ENCODE measurements around the gene FUCA1. TPM values are rescaled to one million over a fixed set of nuclear protein-coding genes. Genes with fewer than 3 reads are reported as not detected.
A peak's percentile ranks its signal among the peaks of the same experiment; 100 is the strongest.

Gene FUCA1
- total and polyA plus RNA-seq, 10 of the 15 experiments (the other 5 are each of a cell fraction or from before 2014, with no cell fraction given): 33.3 to 117 (median 52.6) TPM

- TF ChIP-seq, protein P1, sequence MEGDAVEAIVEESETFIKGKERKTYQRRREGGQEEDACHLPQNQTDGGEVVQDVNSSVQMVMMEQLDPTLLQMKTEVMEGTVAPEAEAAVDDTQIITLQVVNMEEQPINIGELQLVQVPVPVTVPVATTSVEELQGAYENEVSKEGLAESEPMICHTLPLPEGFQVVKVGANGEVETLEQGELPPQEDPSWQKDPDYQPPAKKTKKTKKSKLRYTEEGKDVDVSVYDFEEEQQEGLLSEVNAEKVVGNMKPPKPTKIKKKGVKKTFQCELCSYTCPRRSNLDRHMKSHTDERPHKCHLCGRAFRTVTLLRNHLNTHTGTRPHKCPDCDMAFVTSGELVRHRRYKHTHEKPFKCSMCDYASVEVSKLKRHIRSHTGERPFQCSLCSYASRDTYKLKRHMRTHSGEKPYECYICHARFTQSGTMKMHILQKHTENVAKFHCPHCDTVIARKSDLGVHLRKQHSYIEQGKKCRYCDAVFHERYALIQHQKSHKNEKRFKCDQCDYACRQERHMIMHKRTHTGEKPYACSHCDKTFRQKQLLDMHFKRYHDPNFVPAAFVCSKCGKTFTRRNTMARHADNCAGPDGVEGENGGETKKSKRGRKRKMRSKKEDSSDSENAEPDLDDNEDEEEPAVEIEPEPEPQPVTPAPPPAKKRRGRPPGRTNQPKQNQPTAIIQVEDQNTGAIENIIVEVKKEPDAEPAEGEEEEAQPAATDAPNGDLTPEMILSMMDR (IDR thresholded peaks at IDR 0.05 in 2 of 3, conservative IDR thresholded peaks at IDR 0.05 in 1 of 3; ENCODE audit: control insufficient read depth in 2 of 3, extremely low read depth in 1 of 3, insufficient read depth in 1 of 3, low read depth in 3 of 3, low read length in 3 of 3): peak in 2 of 3 experiments; percentile 7 to 34; a peak in 1 of 6 replicates
Measured at GRCh38 chr1:23915466-23915865, 47.4 kb upstream of the FUCA1 start (continued).

- Histone ChIP-seq H3K4me3 (no peak overlapping the region), H3K79me2 (ENCODE audit: control insufficient read depth, insufficient read depth, low read length) (peaks cover 35% of the 10 kb centered on the region), H3K9me3 (replicated peaks; ENCODE audit: control insufficient read depth, insufficient read depth, low read length) (no peaks in the 10 kb centered on the region), H3K4me2 (ENCODE audit: control insufficient read depth, insufficient read depth) (no peak overlapping the region), H3K36me3 (ENCODE audit: control insufficient read depth in 2 of 2, insufficient read depth in 2 of 2, low read length in 1 of 2) (no peaks in the 10 kb centered on the region), H3K27me3 (replicated peaks in 1 of 2; ENCODE audit: control insufficient read depth in 2 of 2, insufficient read depth in 2 of 2, low read length in 1 of 2) (no peaks in the 10 kb centered on the region), H3K4me1 (ENCODE audit: control insufficient read depth, insufficient read depth, low read length) (peaks cover 37% of the 10 kb centered on the region), H2AFZ (ENCODE audit: control insufficient read depth, low read depth, low read length) (no peak overlapping the region), H3K27ac (ENCODE audit: control insufficient read depth, insufficient read depth) (no peak overlapping the region; the same call in 1 of the 2 replicates), H3K9ac (ENCODE audit: control insufficient read depth, insufficient read depth, low read length) (no peak overlapping the region), H4K20me1 (ENCODE audit: control insufficient read depth, insufficient read depth) (no peaks in the 10 kb centered on the region)
- WGBS (ENCODE audit: insufficient coverage, insufficient replicate concordance, low lambda C conversion rate, missing lambda C conversion rate): 78% methylated on average over 4 of the region's 4 CpGs
- no peak for DNase-seq (ENCODE audit: low read depth, low spot score)
- ChIA-PET CTCF (interaction anchor here (0.6 to 4.2 kb wide), 10 partner anchors 8 to 144 kb away, joined by 3 to 220 read pairs (median 22); partner anchors contain the start of genes HMGCL and PITHD1), SMC1A (ENCODE audit: uncharacterized antibody, unreplicated experiment) (interaction anchor here (1.2 to 4.4 kb wide), 11 partner anchors 27 to 192 kb away, joined by 3 to 117 read pairs (median 13); partner anchors contain the start of gene PITHD1), POLR2A (interaction anchor here (0.6 to 2.5 kb wide), 3 partner anchors 49 to 135 kb away, joined by 3 to 14 read pairs (median 3); no protein-coding TSS in a partner anchor), RAD21 (ENCODE audit: unreplicated experiment) (interaction anchor here (2.2 to 3.8 kb wide), 6 partner anchors 8 to 144 kb away, joined by 15 to 175 read pairs (median 27); partner anchors contain the start of gene GALE)
- TF ChIP-seq SIX5 (IDR thresholded peaks at IDR 0.05; ENCODE audit: low read depth, low read length, severe bottlenecking): no peak
- TF ChIP-seq, protein P2, sequence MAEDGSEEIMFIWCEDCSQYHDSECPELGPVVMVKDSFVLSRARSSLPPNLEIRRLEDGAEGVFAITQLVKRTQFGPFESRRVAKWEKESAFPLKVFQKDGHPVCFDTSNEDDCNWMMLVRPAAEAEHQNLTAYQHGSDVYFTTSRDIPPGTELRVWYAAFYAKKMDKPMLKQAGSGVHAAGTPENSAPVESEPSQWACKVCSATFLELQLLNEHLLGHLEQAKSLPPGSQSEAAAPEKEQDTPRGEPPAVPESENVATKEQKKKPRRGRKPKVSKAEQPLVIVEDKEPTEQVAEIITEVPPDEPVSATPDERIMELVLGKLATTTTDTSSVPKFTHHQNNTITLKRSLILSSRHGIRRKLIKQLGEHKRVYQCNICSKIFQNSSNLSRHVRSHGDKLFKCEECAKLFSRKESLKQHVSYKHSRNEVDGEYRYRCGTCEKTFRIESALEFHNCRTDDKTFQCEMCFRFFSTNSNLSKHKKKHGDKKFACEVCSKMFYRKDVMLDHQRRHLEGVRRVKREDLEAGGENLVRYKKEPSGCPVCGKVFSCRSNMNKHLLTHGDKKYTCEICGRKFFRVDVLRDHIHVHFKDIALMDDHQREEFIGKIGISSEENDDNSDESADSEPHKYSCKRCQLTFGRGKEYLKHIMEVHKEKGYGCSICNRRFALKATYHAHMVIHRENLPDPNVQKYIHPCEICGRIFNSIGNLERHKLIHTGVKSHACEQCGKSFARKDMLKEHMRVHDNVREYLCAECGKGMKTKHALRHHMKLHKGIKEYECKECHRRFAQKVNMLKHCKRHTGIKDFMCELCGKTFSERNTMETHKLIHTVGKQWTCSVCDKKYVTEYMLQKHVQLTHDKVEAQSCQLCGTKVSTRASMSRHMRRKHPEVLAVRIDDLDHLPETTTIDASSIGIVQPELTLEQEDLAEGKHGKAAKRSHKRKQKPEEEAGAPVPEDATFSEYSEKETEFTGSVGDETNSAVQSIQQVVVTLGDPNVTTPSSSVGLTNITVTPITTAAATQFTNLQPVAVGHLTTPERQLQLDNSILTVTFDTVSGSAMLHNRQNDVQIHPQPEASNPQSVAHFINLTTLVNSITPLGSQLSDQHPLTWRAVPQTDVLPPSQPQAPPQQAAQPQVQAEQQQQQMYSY (CRISPR knock-in tag; IDR thresholded peaks at IDR 0.05): no peak
- no peak for TF ChIP-seq ZNF384 (IDR thresholded peaks at IDR 0.05; ENCODE audit: borderline replicate concordance, low read depth, low read length)
- TF ChIP-seq IRF4 (IDR thresholded peaks at IDR 0.05; ENCODE audit: low read depth, low read length): no peak
- TF ChIP-seq CHD4 (IDR thresholded peaks at IDR 0.05): no peak
- TF ChIP-seq SUPT20H (IDR thresholded peaks at IDR 0.05; ENCODE audit: borderline replicate concordance, control insufficient read depth, low read depth, low read length): no peak
- no peak for FAIRE-seq
- BruUV-seq (replicated peaks): no TSS peak
- no peak for ATAC-seq
- intact Hi-C loops (cut with micrococcal nuclease; ENCODE audit: unreplicated experiment): no loop called here
- in situ Hi-C loops (cut with MboI): loop anchor here (5.0 kb wide), 2 partner anchors 108 to 143 kb away; no protein-coding TSS in a partner anchor
Measured at GRCh38 chr1:23914921-23915320, 46.8 kb upstream of the FUCA1 start.
